Measurements from ENCODE around the gene SP140.
"Not testable (repeated sequence)": the region's sequence is repeated elsewhere in the genome, so short reads cannot be mapped to it uniquely, and the experiment has no call there.

DNA sequence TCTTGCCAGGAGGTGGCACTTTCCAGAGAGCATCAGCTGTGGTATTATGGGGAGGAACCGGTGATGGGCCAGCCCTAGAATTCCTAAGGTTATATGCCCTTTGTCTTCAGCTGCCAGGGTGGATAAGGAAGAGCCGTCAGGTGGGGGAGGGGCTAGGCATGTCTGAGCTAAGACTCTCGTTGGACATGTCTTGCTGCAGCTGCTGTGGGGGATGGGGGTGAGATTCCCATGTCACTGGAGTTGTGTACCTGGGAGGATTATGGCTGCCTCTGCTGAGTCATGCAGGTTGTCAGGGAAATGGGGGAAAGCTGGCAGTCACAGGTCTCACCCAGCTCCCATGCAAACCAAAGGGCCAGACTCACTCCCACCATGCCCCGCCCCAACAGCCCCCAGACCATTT, 39.4 kb downstream of the SP140 start:
- not testable (repeated sequence) for TF ChIP-seq CTCF (conservative IDR thresholded peaks at IDR 0.05; ENCODE audit: low read depth in 2 of 2); EZH2 (IDR thresholded peaks at IDR 0.05; ENCODE audit: low read depth, unreplicated experiment); JUNB (IDR thresholded peaks at IDR 0.05; ENCODE audit: unreplicated experiment); POLR2AphosphoS5 (IDR thresholded peaks at IDR 0.05; ENCODE audit: low read depth); CREB1 (CRISPR knock-in tag; IDR thresholded peaks at IDR 0.05; ENCODE audit: low read depth); STAT1 (IDR thresholded peaks at IDR 0.05; ENCODE audit: unreplicated experiment); REST (IDR thresholded peaks at IDR 0.05; ENCODE audit: unreplicated experiment); EZH2phosphoT487 (IDR thresholded peaks at IDR 0.05; ENCODE audit: unreplicated experiment)

Measured in GM23338 (cell line).